GM12873 (cell line): Measurements from ENCODE around the gene CAND2.

Experiments
- CTCF ChIP-seq: IDR thresholded peaks from 2 replicates; pipeline ENCODE4 v1.5.1; 2012; ENCODE audit warnings: low read depth, mild to moderate bottlenecking, moderate library complexity, low read length, control low read depth; ENCODE audit not compliant: insufficient read depth; ENCODE audit errors: missing control alignments

The CAND2 gene

GRCh38 chr3:12753275-12754028 lies 43.0 kb upstream of the CAND2 start:
- TF ChIP-seq CTCF, result no peak

GRCh38 chr3:12754313-12754712 lies 42.2 kb upstream of the CAND2 start:
- no peak for TF ChIP-seq CTCF

GRCh38 chr3:12755754-12756153 lies 40.7 kb upstream of the CAND2 start:
- TF ChIP-seq CTCF, result no peak

- TF ChIP-seq CTCF, result no peak
Measured at GRCh38 chr3:12756175-12756574, 40.3 kb upstream of the CAND2 start.

- TF ChIP-seq CTCF, result no peak
Measured at GRCh38 chr3:12756635-12757034, 39.8 kb upstream of the CAND2 start.

- TF ChIP-seq CTCF, result no peak
Measured at GRCh38 chr3:12758025-12758781, 38.3 kb upstream of the CAND2 start.

GRCh38 chr3:12759097-12759679 lies 37.3 kb upstream of the CAND2 start, which contains the start of gene TMEM40:
TSS of gene TMEM40 (minus strand) at chr3:12759259. CDS start at chr3:12749832, 9,427 bp downstream.
- no peak for TF ChIP-seq CTCF
